A549 (cell line): ENCODE measurements around the gene RBM12.

Source experiments
- EHMT2 ChIP-seq: fragments of 200-600 bp; sonication (generic); IDR thresholded peaks from 2 replicates; pipeline ENCODE4 v1.6.1; 2016; ENCODE audit warnings: antibody characterized with exemption, low read depth, mild to moderate bottlenecking, moderate library complexity
- EP300 ChIP-seq, 2 experiments: fragments of >200 bp; sonication (Bioruptor Twin); formaldehyde crosslinking; IDR thresholded peaks; 2 replicates in 1 of 2; 3 replicates in 1 of 2; pipeline ENCODE4 v1.6.1; 2016 to 2017
- JUN ChIP-seq, 2 experiments: fragments of >200 bp; sonication (Bioruptor Twin); formaldehyde crosslinking; IDR thresholded peaks; 2 replicates in 1 of 2; 3 replicates in 1 of 2; pipeline ENCODE4 v1.6.1; 2016 to 2017
- MYC ChIP-seq: IDR thresholded peaks from 2 replicates; pipeline ENCODE4 v1.6.1; 2012; ENCODE audit warnings: mild to moderate bottlenecking, inconsistent platforms, low read length, improper control_type of control experiment, borderline replicate concordance
- POLR2A ChIP-seq: IDR thresholded peaks from 2 replicates; pipeline ENCODE4 v1.6.1; 2012; ENCODE audit warnings: mild to moderate bottlenecking, low read length
- POLR2AphosphoS2 ChIP-seq: conservative IDR thresholded peaks from 2 replicates; pipeline ENCODE4 v1.6.1; 2012; ENCODE audit warnings: low read length, improper control_type of control experiment, inconsistent platforms

- no peak for TF ChIP-seq POLR2A
- TF ChIP-seq EHMT2, result no peak
- no peak for TF ChIP-seq EP300 (IDR thresholded peaks at IDR 0.05)
- no peak for TF ChIP-seq POLR2AphosphoS2
- TF ChIP-seq MYC, result no peak
- no peak for TF ChIP-seq JUN (IDR thresholded peaks at IDR 0.05)
Measured at GRCh38 chr20:35618263-35619131, 46.2 kb downstream of the RBM12 start.
